Retinal pigment epithelial cell (primary cell): ENCODE data around the gene NKX6-2.

Source experiments
- DNase-seq: peaks from one replicate; pipeline ENCODE4 v3.0.0-alpha.2; 2010; ENCODE audit warnings: low read depth
- H3K4me3 ChIP-seq: 2 replicates; pipeline ENCODE4 v1.5.1; 2011; ENCODE audit warnings: mild to moderate bottlenecking, low read length, control low read depth, moderate library complexity
- TF ChIP-seq, protein P1 (sequence below): conservative IDR thresholded peaks from 2 replicates; pipeline ENCODE4 v1.5.1; 2011; ENCODE audit warnings: low read depth, low read length, control low read depth, inconsistent platforms

The NKX6-2 gene

DNA sequence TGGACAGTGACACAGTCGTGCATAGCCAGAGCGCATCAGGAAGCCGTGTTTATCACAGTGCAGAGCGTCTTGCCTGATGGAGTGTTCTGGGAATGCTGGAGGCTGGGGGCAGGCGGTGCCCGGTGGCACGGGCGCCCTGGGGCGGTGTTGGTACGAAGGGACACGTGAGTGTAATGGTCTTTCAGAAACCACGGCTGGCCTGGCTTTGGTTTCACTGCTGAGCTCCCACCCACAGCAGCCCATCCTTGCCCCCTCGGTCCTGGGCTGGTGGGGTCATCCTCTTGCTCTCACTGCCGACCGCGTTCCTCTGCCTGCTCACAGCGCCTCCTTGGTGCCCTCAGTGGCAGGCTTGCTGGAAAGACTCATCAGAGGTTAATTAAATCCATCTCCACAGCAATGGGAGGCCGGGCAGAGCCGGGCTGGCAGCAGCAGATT, 50.6 kb downstream of the NKX6-2 start:
- DNase-seq: no peak
- TF ChIP-seq, protein P1, sequence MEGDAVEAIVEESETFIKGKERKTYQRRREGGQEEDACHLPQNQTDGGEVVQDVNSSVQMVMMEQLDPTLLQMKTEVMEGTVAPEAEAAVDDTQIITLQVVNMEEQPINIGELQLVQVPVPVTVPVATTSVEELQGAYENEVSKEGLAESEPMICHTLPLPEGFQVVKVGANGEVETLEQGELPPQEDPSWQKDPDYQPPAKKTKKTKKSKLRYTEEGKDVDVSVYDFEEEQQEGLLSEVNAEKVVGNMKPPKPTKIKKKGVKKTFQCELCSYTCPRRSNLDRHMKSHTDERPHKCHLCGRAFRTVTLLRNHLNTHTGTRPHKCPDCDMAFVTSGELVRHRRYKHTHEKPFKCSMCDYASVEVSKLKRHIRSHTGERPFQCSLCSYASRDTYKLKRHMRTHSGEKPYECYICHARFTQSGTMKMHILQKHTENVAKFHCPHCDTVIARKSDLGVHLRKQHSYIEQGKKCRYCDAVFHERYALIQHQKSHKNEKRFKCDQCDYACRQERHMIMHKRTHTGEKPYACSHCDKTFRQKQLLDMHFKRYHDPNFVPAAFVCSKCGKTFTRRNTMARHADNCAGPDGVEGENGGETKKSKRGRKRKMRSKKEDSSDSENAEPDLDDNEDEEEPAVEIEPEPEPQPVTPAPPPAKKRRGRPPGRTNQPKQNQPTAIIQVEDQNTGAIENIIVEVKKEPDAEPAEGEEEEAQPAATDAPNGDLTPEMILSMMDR: peak; percentile 19
- no peak overlapping the region for H3K4me3 ChIP-seq

DNA sequence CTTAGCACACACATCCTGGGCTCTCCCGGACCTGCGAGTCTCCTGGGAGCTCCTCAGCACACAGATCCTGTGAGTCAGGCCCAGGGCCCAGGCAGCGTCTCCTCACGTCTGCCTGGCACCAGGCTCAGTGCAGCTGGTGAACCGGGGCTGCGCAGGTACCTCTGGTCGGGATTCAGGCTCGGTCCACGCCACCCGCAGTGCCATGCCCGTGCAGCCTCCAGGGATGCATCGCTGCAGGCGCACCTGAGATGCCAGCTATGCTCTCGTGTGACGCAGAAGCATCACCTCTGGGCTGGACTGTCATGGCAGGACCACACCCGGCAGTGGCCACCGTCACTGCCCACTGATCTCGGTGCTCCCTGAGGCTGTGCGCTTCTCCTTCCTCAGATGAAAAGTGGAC, 52.0 kb downstream of the NKX6-2 start:
- TF ChIP-seq, protein P1: no peak
- DNase-seq: no peak
- no peak overlapping the region for H3K4me3 ChIP-seq
